ENCODE measurements around the gene FILIP1L. TPM values are rescaled to one million over a fixed set of nuclear protein-coding genes. Genes with fewer than 3 reads are reported as not detected.
A peak's percentile ranks its signal among the peaks of the same experiment; 100 is the strongest.

Gene FILIP1L
- total RNA-seq, 1 donor: 15.2 TPM

DNA sequence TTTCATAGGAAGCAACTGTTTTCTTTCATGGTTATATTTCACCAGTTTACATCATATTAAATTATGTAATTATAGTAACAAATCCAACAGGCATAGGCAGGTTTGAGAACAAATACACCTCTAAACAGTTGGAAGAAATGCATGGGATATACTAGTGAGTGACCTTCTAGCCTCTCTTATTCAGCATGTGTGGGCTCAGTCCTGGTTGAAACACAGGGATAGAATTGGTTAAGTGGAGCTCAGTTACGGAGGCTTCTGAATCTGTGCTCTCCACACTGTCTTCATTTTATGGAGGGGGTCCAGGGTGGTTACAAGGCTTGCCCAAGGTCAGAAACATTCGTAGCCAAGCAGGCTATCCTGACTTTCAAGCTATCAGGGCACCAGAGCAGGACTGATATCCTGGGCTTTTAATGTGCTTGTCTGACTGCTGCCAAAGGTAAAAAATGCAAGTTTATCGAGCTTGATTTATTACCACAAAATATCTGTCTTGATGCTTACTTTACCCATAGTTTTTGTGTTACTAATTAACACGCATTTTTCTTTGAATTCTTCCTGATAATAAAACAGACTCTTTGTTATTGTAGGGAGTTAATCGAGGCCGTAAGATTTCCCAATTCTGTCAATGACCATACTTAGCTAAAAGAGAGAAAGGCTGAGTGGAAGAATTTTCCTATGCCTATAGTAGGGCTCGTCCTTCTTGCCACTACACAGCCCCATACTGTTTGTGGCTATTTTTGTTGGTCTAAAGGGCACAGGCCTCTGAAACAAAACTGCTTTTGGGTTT is 89.6 kb downstream of the FILIP1L start:
- TF ChIP-seq CTCF (IDR thresholded peaks at IDR 0.05; ENCODE audit: insufficient read depth, low read length): no peak
- peak; percentile 76 for DNase-seq (ENCODE audit: low read depth)
- H3K4me3 ChIP-seq (ENCODE audit: low read depth, low read length): no peak overlapping the region

- DNase-seq (ENCODE audit: low read depth): no peak
- TF ChIP-seq CTCF (IDR thresholded peaks at IDR 0.05; ENCODE audit: insufficient read depth, low read length): no peak
- no peak overlapping the region for H3K4me3 ChIP-seq (ENCODE audit: low read depth, low read length)
Observed at GRCh38 chr3:100023595-100023994, 90.7 kb downstream of the FILIP1L start.

- TF ChIP-seq CTCF (IDR thresholded peaks at IDR 0.05; ENCODE audit: insufficient read depth, low read length): no peak
- H3K4me3 ChIP-seq (ENCODE audit: low read depth, low read length): no peak overlapping the region
- peak; percentile 75 for DNase-seq (ENCODE audit: low read depth)
Observed at GRCh38 chr3:100023150-100023549, 91.2 kb downstream of the FILIP1L start.

DNA sequence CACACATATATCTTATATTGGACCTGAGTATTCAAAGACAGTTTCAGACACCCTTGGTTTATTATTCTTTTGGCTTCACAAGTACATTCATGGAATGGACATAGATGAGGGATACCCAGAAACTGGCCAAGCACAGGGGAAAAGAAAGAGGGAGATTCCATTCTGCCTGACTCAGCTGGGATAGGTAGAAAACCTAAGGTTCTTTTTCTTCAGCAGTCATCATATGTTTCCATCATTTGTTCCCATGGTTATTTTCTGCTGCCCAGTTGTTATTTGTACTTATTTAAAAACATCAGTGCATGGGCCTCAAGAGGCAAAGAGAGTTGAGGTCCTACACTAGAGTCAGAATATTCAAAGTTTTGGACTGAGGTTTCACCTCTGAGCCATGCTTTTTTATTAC is 91.8 kb downstream of the FILIP1L start:
- no peak overlapping the region for H3K4me3 ChIP-seq (ENCODE audit: low read depth, low read length)
- no peak for DNase-seq (ENCODE audit: low read depth)
- no peak for TF ChIP-seq CTCF (IDR thresholded peaks at IDR 0.05; ENCODE audit: insufficient read depth, low read length)

- DNase-seq (ENCODE audit: low read depth): peak; percentile 81
- no peak for TF ChIP-seq CTCF (IDR thresholded peaks at IDR 0.05; ENCODE audit: insufficient read depth, low read length)
- no peak overlapping the region for H3K4me3 ChIP-seq (ENCODE audit: low read depth, low read length)
Observed at GRCh38 chr3:100020876-100021644, 93.2 kb downstream of the FILIP1L start.

DNA sequence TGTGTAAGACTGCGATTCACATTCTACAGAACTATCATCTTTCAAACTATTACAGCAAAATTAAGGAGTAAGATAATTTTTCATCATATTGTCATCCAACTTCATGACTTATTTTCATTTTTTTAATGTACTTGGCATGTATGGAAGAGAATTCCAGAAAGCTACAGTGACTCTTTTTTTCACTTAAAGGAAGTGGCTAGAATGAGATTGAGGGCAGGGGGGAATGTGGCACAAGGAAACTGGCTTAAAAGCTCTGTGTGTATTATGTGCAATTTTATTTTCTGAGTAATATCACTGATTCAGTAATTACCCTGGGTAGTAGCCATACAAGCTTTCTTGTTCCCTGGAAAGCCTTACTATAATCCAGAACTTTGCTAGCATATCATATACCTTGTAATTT is 94.6 kb downstream of the FILIP1L start:
- DNase-seq (ENCODE audit: low read depth): no peak
- no peak for TF ChIP-seq CTCF (IDR thresholded peaks at IDR 0.05; ENCODE audit: insufficient read depth, low read length)
- H3K4me3 ChIP-seq (ENCODE audit: low read depth, low read length): no peak overlapping the region

Measured in fibroblast of the aortic adventitia (primary cell).